ENCODE data around the gene CDC25A.

The CDC25A gene

DNA sequence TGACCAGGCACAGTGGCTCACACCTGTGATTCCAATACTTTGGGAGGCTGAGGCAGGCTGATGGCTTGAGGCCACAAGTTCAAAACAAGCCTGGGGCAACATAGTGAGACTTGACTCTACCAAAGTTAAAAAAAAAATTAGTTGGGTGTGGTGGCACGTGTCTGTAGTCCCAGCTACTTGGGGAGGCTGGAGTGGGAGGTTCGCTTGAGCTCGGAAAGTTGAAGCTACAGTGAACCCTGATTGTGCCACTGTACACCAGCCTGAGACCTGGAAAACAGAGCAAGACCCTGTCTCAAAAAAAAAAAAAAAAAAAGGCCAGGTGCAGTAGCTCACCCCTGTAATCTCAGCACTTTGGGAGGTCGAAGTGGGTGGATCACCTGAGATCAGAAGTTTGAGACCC is 3.1 kb downstream of the CDC25A start:
- Mint-ChIP-seq H3K27me3 (peaks cover 10 to 22% of the 10 kb centered on the region in 2 donors), H3K9me3 (no peaks in the 10 kb centered on the region), H3K36me3 (peaks cover 7 to 14% of the 10 kb centered on the region in 2 donors), H3K4me3 (no peak overlapping the region), H3K4me1 (peaks cover 6 to 19% of the 10 kb centered on the region in 2 donors), H3K27ac (no peak overlapping the region)
- ATAC-seq (replicated peaks), result no peak
- DNase-seq, result no peak

DNA sequence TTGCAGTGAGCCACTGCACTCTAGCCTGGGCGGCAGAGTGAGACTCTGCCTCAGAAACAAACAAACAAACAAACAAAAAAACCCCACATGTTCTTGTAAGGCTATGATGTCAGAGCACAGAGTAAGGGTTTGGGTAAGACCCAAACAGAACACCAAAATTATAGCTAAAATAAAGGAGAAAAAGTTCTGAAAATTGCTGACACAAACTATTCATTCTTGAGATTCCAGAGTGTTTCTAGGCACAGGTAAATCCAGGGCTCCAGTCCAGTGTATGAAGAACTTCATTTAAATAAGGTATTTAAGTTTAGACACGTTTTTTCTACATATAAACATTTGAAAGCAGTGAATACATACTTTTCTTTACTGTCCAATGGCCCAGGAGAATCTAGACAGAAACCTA is 3.9 kb downstream of the CDC25A start:
- peaks cover 7 to 14% of the 10 kb centered on the region in 2 donors for H3K36me3 Mint-ChIP-seq
- H3K4me3 Mint-ChIP-seq, result no peak overlapping the region
- peaks cover 10 to 22% of the 10 kb centered on the region in 2 donors for H3K27me3 Mint-ChIP-seq
- ATAC-seq (replicated peaks) (no peak), DNase-seq (no peak)
- H3K27ac Mint-ChIP-seq, result no peak overlapping the region
- no peaks in the 10 kb centered on the region for H3K9me3 Mint-ChIP-seq
- H3K4me1 Mint-ChIP-seq, result peaks cover 6 to 19% of the 10 kb centered on the region in 2 donors

- Mint-ChIP-seq H3K36me3 (peaks cover 0 to 5% of the 10 kb centered on the region in 2 donors), H3K4me3 (no peak overlapping the region), H3K4me1 (no peaks in the 10 kb centered on the region), H3K27me3 (peaks cover 0 to 7% of the 10 kb centered on the region in 2 donors), H3K27ac (no peak overlapping the region), H3K9me3 (no peaks in the 10 kb centered on the region)
- DNase-seq (no peak), ATAC-seq (replicated peaks) (no peak)
These were observed 7.5 kb downstream of the CDC25A start for GRCh38 chr3:48180531-48181253.

GRCh38 chr3:48180021-48180420 is 8.2 kb downstream of the CDC25A start:
- H3K36me3 Mint-ChIP-seq, result peaks cover 0 to 10% of the 10 kb centered on the region in 2 donors
- H3K27ac Mint-ChIP-seq, result no peak overlapping the region
- peaks cover 0 to 4% of the 10 kb centered on the region in 2 donors for H3K4me1 Mint-ChIP-seq
- ATAC-seq (replicated peaks), result no peak
- H3K9me3 Mint-ChIP-seq, result no peaks in the 10 kb centered on the region
- peaks cover 0 to 3% of the 10 kb centered on the region in 2 donors for H3K27me3 Mint-ChIP-seq
- H3K4me3 Mint-ChIP-seq, result no peak overlapping the region
- no peak for DNase-seq

GRCh38 chr3:48178072-48178471 is 10.1 kb downstream of the CDC25A start:
- peaks cover 4 to 19% of the 10 kb centered on the region in 2 donors for H3K36me3 Mint-ChIP-seq
- no peak overlapping the region for H3K27ac Mint-ChIP-seq
- no peaks in the 10 kb centered on the region for H3K9me3 Mint-ChIP-seq
- H3K4me1 Mint-ChIP-seq, result peaks cover 0 to 9% of the 10 kb centered on the region in 2 donors
- ATAC-seq (replicated peaks) (no peak), DNase-seq (no peak)
- H3K27me3 Mint-ChIP-seq, result no peaks in the 10 kb centered on the region
- H3K4me3 Mint-ChIP-seq, result no peak overlapping the region

- Mint-ChIP-seq H3K36me3 (no peaks in the 10 kb centered on the region), H3K4me1 (peaks cover 0 to 4% of the 10 kb centered on the region in 2 donors), H3K9me3 (no peaks in the 10 kb centered on the region), H3K27me3 (no peaks in the 10 kb centered on the region), H3K4me3 (no peak overlapping the region), H3K27ac (no peak overlapping the region)
- ATAC-seq (replicated peaks) (peak; percentile 51 to 57), DNase-seq (no peak)
These were observed 30.3 kb downstream of the CDC25A start for GRCh38 chr3:48157950-48158376.

DNA sequence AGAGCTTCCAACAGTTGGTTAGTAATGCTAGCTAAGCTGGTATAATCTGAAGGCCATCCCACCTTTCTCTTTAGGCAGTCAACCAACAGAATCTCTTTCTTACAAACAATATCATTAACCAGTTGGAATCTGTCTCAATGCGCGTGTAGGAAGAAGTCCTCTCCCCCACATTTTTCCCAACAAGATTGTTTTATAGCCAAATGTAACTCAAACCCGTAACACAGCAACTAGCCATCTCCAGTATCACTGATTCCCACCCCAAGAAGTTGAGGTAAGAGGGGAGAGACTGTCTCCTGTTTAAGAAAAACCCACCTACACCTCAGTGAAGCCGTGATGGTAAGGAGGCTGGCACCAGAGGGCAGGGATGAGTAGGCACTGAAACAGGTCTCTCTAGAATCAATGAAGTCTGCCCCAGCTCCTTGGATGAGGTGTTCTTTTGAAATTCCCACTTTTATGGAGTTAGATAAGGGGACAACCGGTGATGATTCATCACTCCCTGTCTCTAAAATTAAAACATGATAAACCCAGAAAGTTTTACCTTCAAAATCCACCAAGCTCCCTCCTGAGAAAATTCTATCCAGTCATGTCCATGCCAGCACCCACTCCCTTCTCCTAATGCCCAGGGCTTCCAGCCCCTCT is 30.9 kb downstream of the CDC25A start:
- Mint-ChIP-seq H3K4me1 (peaks cover 0 to 4% of the 10 kb centered on the region in 2 donors), H3K9me3 (no peaks in the 10 kb centered on the region), H3K27ac (no peak overlapping the region), H3K27me3 (no peaks in the 10 kb centered on the region), H3K4me3 (no peak overlapping the region), H3K36me3 (no peaks in the 10 kb centered on the region)
- DNase-seq (no peak), ATAC-seq (replicated peaks) (no peak)

GRCh38 chr3:48156163-48156562 is 32.1 kb downstream of the CDC25A start:
- no peaks in the 10 kb centered on the region for H3K9me3 Mint-ChIP-seq
- H3K27me3 Mint-ChIP-seq, result no peaks in the 10 kb centered on the region
- no peak overlapping the region for H3K4me3 Mint-ChIP-seq
- H3K36me3 Mint-ChIP-seq, result no peaks in the 10 kb centered on the region
- DNase-seq, result no peak
- no peak for ATAC-seq (replicated peaks)
- H3K4me1 Mint-ChIP-seq, result peaks cover 0 to 10% of the 10 kb centered on the region in 2 donors
- H3K27ac Mint-ChIP-seq, result no peak overlapping the region

DNA sequence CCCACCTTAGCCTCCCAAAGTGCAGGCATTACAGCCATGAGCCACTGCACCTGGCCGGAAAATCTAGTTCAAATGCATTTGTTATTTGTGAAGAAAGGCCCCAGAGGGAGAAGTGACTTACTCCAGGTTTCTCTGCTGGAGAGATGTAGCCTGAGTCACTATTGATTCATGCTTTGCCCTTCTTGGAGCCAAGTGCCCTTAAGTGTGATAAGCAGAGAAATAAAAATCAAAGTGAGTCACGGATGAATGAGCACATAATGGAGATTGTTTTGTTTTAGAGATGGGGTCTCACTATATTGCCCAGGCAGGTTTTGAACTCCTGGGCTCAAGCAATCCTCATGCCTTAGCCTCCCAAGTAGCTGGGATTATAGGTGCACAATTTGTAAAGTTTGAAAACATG is 33.1 kb downstream of the CDC25A start:
- Mint-ChIP-seq H3K4me3 (no peak overlapping the region), H3K9me3 (no peaks in the 10 kb centered on the region), H3K27ac (no peak overlapping the region), H3K27me3 (no peaks in the 10 kb centered on the region), H3K36me3 (no peaks in the 10 kb centered on the region), H3K4me1 (peaks cover 0 to 10% of the 10 kb centered on the region in 2 donors)
- DNase-seq, result no peak
- no peak for ATAC-seq (replicated peaks)

GRCh38 chr3:48151807-48152427 is 36.3 kb downstream of the CDC25A start:
- Mint-ChIP-seq H3K4me3 (no peak overlapping the region), H3K9me3 (no peaks in the 10 kb centered on the region), H3K36me3 (no peaks in the 10 kb centered on the region), H3K27me3 (no peaks in the 10 kb centered on the region), H3K27ac (no peak overlapping the region), H3K4me1 (peaks cover 0 to 10% of the 10 kb centered on the region in 2 donors)
- DNase-seq (no peak), ATAC-seq (replicated peaks) (no peak)

GRCh38 chr3:48151058-48151806 is 37.0 kb downstream of the CDC25A start:
- no peak overlapping the region for H3K4me3 Mint-ChIP-seq
- H3K36me3 Mint-ChIP-seq, result no peaks in the 10 kb centered on the region
- H3K9me3 Mint-ChIP-seq, result no peaks in the 10 kb centered on the region
- ATAC-seq (replicated peaks) (peak; percentile 98 to 99), DNase-seq (peak; percentile 60)
- H3K27me3 Mint-ChIP-seq, result no peaks in the 10 kb centered on the region
- H3K4me1 Mint-ChIP-seq, result peaks cover 0 to 10% of the 10 kb centered on the region in 2 donors
- H3K27ac Mint-ChIP-seq, result no peak overlapping the region

- no peaks in the 10 kb centered on the region for H3K27me3 Mint-ChIP-seq
- DNase-seq (no peak), ATAC-seq (replicated peaks) (no peak)
- H3K27ac Mint-ChIP-seq, result no peak overlapping the region
- H3K4me1 Mint-ChIP-seq, result peaks cover 0 to 9% of the 10 kb centered on the region in 2 donors
- no peaks in the 10 kb centered on the region for H3K9me3 Mint-ChIP-seq
- H3K36me3 Mint-ChIP-seq, result no peaks in the 10 kb centered on the region
- H3K4me3 Mint-ChIP-seq, result no peak overlapping the region
These were observed 44.2 kb downstream of the CDC25A start for GRCh38 chr3:48143992-48144391.

DNA sequence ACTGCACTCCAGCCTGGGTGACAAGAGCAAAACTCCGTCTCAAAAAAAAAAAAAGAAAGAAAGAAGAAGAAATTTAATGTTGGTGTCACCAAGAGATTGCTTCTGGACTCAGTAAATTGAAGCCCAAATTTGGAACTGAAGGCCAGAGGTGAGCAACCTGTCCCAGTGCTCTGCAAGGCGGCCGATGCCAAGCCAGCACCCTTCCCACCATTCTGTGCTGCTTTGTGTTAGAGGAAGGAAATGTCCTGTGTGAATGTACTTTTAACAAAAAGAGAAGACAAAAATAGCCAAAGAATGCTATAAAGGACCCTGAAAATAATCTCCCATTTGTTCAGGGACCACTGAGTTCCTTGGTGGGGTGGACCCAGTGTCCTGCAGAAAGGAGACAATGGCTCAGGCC is 44.6 kb downstream of the CDC25A start:
- no peak for DNase-seq
- ATAC-seq (replicated peaks), result no peak
- no peaks in the 10 kb centered on the region for H3K36me3 Mint-ChIP-seq
- H3K4me1 Mint-ChIP-seq, result peaks cover 0 to 9% of the 10 kb centered on the region in 2 donors
- no peak overlapping the region for H3K27ac Mint-ChIP-seq
- no peaks in the 10 kb centered on the region for H3K9me3 Mint-ChIP-seq
- H3K4me3 Mint-ChIP-seq, result no peak overlapping the region
- no peaks in the 10 kb centered on the region for H3K27me3 Mint-ChIP-seq

- DNase-seq (no peak), ATAC-seq (replicated peaks) (no peak)
- Mint-ChIP-seq H3K27ac (no peak overlapping the region), H3K36me3 (no peaks in the 10 kb centered on the region), H3K4me3 (no peak overlapping the region), H3K4me1 (peaks cover 0 to 9% of the 10 kb centered on the region in 2 donors), H3K9me3 (no peaks in the 10 kb centered on the region), H3K27me3 (no peaks in the 10 kb centered on the region)
These were observed 45.8 kb downstream of the CDC25A start for GRCh38 chr3:48142316-48142870.
